OCI-LY7 (cell line): ENCODE data around the gene PPARGC1A. TPM values are rescaled to one million over a fixed set of nuclear protein-coding genes. Genes with fewer than 3 reads are reported as not detected.

Experiments used
- BruUV-seq: library from RNA; stranded (reverse); fragments of 400-500 nt; replicated peaks from 2 replicates; lab custom pipeline; 2021; lab: Mats Ljungman, UMichigan
- CTCF ChIA-PET: fragments of 300-600 bp; sonication (Branson Sonifier 250); formaldehyde crosslinking; loops from one replicate; lab custom pipeline; 2022; ENCODE audit warnings: antibody characterized with exemption; ENCODE audit not compliant: unreplicated experiment; lab: Charles Lee
- POLR2A ChIA-PET: fragments of 300-600 bp; sonication (Branson Sonifier 250); formaldehyde crosslinking; loops from one replicate; lab custom pipeline; 2022; ENCODE audit warnings: antibody characterized with exemption; lab: Charles Lee
- DNase-seq: peaks from one replicate; pipeline ENCODE4 v3.0.0-alpha.2; 2015; ENCODE audit warnings: low spot score
- H2AFZ ChIP-seq: fragments of 200-600 bp; sonication (generic), shearing (Covaris generic); 2 replicates; pipeline ENCODE4 v1.6.1; 2014; ENCODE audit warnings: mild to moderate bottlenecking, antibody characterized with exemption, low read length, moderate library complexity
- H3K27ac ChIP-seq: fragments of 200-600 bp; sonication (generic); 2 replicates; pipeline ENCODE4 v1.5.1; 2014; ENCODE audit warnings: mixed run types, low read depth, mild to moderate bottlenecking, moderate library complexity, low read length, inconsistent platforms; ENCODE audit not compliant: poor library complexity, severe bottlenecking
- H3K36me3 ChIP-seq: fragments of 200-600 bp; sonication (generic); 2 replicates; pipeline ENCODE4 v1.6.1; 2014; ENCODE audit warnings: mild to moderate bottlenecking, antibody characterized with exemption, low read length, moderate library complexity, mixed read lengths; ENCODE audit not compliant: insufficient read depth
- H3K4me1 ChIP-seq: fragments of 200-600 bp; sonication (generic); 2 replicates; pipeline ENCODE4 v1.5.1; 2014; ENCODE audit warnings: mild to moderate bottlenecking, low read length; ENCODE audit not compliant: insufficient read depth, poor library complexity, severe bottlenecking
- H3K4me2 ChIP-seq: fragments of 200-600 bp; sonication (generic); 2 replicates; pipeline ENCODE4 v1.6.1; 2014; ENCODE audit warnings: mild to moderate bottlenecking, low read length
- H3K4me3 ChIP-seq: fragments of 200-600 bp; sonication (generic); 2 replicates; pipeline ENCODE4 v1.5.1; 2014; ENCODE audit warnings: mild to moderate bottlenecking, low read depth, low read length; ENCODE audit not compliant: poor library complexity, severe bottlenecking
- H3K79me2 ChIP-seq: fragments of 200-600 bp; sonication (generic); 2 replicates; pipeline ENCODE4 v1.6.1; 2016; ENCODE audit warnings: low read depth, mild to moderate bottlenecking, low read length, moderate library complexity, mixed read lengths; ENCODE audit not compliant: insufficient read depth
- H3K9me2 ChIP-seq: fragments of 200-600 bp; sonication (generic); 2 replicates; pipeline ENCODE4 v1.6.1; 2016; ENCODE audit warnings: mild to moderate bottlenecking, low read length, mixed read lengths; ENCODE audit not compliant: insufficient read depth
- H3K9me3 ChIP-seq: fragments of 200-600 bp; sonication (generic); 2 replicates; pipeline ENCODE4 v1.6.1; 2014; ENCODE audit warnings: mild to moderate bottlenecking, mixed run types, low read length, mixed read lengths
- H4K20me1 ChIP-seq: fragments of 200-600 bp; sonication (generic); 2 replicates; pipeline ENCODE4 v1.6.1; 2014; ENCODE audit warnings: mild to moderate bottlenecking, antibody characterized with exemption, low read length, moderate library complexity, mixed read lengths; ENCODE audit not compliant: insufficient read depth
- EZH2phosphoT487 ChIP-seq: fragments of 200-600 bp; sonication (generic); IDR thresholded peaks from 2 replicates; pipeline ENCODE4 v1.6.1; 2018; ENCODE audit warnings: low read depth, borderline replicate concordance, mild to moderate bottlenecking, mixed run types, antibody characterized with exemption, low read length, moderate library complexity, mixed read lengths
- intact Hi-C: fragments of 100-400 bp; cut with micrococcal nuclease; formaldehyde crosslinking; loops from one replicate; pipeline ENCODE4 v1.10.0; 2022; ENCODE audit not compliant: unreplicated experiment
- total RNA-seq, 2 experiments: library from RNA; depleted of rRNA in 1 of 2; stranded (reverse); fragments of >200 nt in 1 of 2; shearing (Covaris generic) in 1 of 2; gene quantifications; 2 replicates each; pipeline ENCODE4 v1.2.3, GENCODE V29; 2014 to 2022
- TF ChIP-seq, protein P1 (sequence below): fragments of 200-600 bp; sonication (generic); conservative IDR thresholded peaks from 2 replicates; pipeline ENCODE4 v1.5.1; 2014; ENCODE audit warnings: mild to moderate bottlenecking, antibody characterized with exemption, low read length, moderate library complexity, mixed read lengths

PPARGC1A gene
- total RNA-seq, 2 experiments from 2014 or later = 0.40 TPM; not detected in 1

DNA sequence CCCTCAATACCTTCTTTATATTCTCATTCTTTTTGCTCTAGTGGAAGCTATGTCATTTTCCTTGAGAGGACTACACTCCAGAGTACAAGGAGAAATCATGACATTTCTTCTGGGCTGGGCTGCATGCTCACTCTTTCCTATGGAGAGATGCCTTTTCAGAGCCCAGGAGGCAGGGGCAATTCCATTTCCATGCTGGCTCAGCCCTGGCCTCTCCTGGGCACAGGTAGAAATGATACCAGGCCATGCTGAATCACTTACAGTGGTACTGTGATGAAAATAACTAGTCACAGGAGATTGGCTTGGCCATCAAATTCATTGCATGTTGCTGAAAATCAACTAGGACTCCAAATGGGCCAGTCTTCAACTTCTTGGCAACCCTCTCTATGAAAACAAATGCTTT is 34.0 kb upstream of the PPARGC1A start:
- no peak for DNase-seq
- H3K9me2 ChIP-seq = no peaks in the 10 kb centered on the region
- TF ChIP-seq EZH2phosphoT487 = no peak
- TF ChIP-seq, protein P1, sequence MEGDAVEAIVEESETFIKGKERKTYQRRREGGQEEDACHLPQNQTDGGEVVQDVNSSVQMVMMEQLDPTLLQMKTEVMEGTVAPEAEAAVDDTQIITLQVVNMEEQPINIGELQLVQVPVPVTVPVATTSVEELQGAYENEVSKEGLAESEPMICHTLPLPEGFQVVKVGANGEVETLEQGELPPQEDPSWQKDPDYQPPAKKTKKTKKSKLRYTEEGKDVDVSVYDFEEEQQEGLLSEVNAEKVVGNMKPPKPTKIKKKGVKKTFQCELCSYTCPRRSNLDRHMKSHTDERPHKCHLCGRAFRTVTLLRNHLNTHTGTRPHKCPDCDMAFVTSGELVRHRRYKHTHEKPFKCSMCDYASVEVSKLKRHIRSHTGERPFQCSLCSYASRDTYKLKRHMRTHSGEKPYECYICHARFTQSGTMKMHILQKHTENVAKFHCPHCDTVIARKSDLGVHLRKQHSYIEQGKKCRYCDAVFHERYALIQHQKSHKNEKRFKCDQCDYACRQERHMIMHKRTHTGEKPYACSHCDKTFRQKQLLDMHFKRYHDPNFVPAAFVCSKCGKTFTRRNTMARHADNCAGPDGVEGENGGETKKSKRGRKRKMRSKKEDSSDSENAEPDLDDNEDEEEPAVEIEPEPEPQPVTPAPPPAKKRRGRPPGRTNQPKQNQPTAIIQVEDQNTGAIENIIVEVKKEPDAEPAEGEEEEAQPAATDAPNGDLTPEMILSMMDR = no peak
- no peaks in the 10 kb centered on the region for H3K36me3 ChIP-seq
- H3K4me1 ChIP-seq = no peaks in the 10 kb centered on the region
- H2AFZ ChIP-seq = no peak overlapping the region
- no peaks in the 10 kb centered on the region for H3K9me3 ChIP-seq
- no peak overlapping the region for H3K4me2 ChIP-seq
- no peaks in the 10 kb centered on the region for H4K20me1 ChIP-seq
- intact Hi-C loops = no loop called here
- H3K79me2 ChIP-seq = no peaks in the 10 kb centered on the region
- POLR2A ChIA-PET = no interaction called here
- CTCF ChIA-PET = no interaction called here
- H3K4me3 ChIP-seq = no peak overlapping the region
- BruUV-seq = no TSS peak
- H3K27ac ChIP-seq = no peak overlapping the region

DNA sequence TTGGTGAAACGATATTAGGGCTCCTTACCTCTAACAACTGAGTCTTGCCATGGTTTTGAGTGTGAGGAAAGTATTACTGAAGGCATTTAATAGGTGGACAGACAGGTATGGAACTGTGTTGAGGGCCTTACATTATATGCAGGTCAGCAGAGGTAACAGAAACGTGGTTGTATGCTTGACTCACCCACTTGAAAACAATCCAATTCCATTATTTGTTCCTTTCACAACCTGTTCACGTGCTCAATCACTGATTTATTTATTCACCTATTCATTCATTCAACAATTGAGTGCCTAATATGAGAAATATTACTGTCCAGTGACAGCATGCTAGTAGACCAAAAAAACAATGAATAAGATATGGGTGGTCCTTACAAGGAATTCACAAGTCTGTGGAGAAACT is 33.3 kb upstream of the PPARGC1A start:
- Histone ChIP-seq H3K36me3 (no peaks in the 10 kb centered on the region), H3K9me3 (no peaks in the 10 kb centered on the region), H3K27ac (no peak overlapping the region), H4K20me1 (no peaks in the 10 kb centered on the region), H3K4me2 (no peak overlapping the region), H3K9me2 (no peaks in the 10 kb centered on the region), H2AFZ (no peak overlapping the region), H3K4me3 (no peak overlapping the region), H3K79me2 (no peaks in the 10 kb centered on the region), H3K4me1 (no peaks in the 10 kb centered on the region)
- no peak for DNase-seq
- TF ChIP-seq EZH2phosphoT487 = no peak
- TF ChIP-seq, protein P1 = no peak
- intact Hi-C loops = no loop called here
- POLR2A ChIA-PET = no interaction called here
- CTCF ChIA-PET = no interaction called here
- no TSS peak for BruUV-seq

- Histone ChIP-seq H3K4me3 (no peak overlapping the region), H3K9me3 (no peaks in the 10 kb centered on the region), H3K27ac (no peak overlapping the region), H2AFZ (no peak overlapping the region), H3K79me2 (no peaks in the 10 kb centered on the region), H3K9me2 (no peaks in the 10 kb centered on the region), H3K36me3 (no peaks in the 10 kb centered on the region), H3K4me1 (no peaks in the 10 kb centered on the region), H3K4me2 (no peak overlapping the region), H4K20me1 (no peaks in the 10 kb centered on the region)
- BruUV-seq = no TSS peak
- no peak for DNase-seq
- ChIA-PET CTCF (no interaction called here), POLR2A (no interaction called here)
- TF ChIP-seq EZH2phosphoT487 = no peak
- TF ChIP-seq, protein P1 = no peak
- intact Hi-C loops = no loop called here
Observed at GRCh38 chr4:23922541-23923111, 32.8 kb upstream of the PPARGC1A start.
